ENCODE measurements around the gene TBL1Y.

DNA sequence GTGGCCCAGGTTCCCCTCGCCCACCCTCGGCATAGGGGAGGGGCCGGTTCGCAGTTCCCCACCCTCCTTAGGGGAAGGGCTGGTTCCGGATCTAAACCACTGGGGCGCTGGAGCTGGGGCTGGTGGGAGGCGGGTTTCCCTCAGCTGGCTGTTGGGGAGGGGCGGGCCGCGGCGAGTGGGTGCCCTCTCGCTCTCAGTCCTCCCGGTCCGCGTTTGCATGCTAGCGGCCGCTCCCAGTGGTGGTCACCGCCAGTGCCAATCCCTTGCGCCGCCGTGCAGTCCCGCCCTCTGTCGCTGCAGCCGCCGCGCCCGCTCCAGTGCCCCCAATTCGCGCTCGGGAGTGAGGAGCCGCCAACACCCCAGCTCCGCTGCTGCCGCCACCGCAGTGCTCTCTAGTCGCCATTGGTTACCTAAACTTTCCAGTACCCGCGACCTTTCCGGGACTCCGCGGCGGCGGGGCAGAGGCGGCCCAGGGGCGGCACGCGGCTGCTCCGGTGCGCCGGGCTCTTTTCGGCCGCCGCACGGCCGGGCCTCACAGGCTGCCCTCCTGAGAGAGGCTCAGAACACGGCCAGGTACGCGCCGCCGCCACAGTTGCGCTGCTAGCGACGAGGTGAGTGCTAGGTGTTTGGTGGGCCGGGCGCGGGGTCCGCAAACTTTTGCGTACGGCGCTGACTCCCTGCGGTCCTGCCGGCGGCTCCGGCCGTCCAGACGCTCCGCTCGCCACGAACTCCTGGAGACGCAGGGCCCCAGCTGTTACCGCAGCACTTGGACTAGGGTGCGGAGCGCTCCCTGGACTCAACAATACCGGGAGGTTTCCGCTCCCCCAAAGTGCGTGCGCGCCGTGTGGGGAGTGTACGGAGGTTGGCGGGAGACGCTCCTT, at the start of gene TBL1Y:
- TF ChIP-seq, protein P1, sequence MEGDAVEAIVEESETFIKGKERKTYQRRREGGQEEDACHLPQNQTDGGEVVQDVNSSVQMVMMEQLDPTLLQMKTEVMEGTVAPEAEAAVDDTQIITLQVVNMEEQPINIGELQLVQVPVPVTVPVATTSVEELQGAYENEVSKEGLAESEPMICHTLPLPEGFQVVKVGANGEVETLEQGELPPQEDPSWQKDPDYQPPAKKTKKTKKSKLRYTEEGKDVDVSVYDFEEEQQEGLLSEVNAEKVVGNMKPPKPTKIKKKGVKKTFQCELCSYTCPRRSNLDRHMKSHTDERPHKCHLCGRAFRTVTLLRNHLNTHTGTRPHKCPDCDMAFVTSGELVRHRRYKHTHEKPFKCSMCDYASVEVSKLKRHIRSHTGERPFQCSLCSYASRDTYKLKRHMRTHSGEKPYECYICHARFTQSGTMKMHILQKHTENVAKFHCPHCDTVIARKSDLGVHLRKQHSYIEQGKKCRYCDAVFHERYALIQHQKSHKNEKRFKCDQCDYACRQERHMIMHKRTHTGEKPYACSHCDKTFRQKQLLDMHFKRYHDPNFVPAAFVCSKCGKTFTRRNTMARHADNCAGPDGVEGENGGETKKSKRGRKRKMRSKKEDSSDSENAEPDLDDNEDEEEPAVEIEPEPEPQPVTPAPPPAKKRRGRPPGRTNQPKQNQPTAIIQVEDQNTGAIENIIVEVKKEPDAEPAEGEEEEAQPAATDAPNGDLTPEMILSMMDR (IDR thresholded peaks at IDR 0.05): no peak
- no peak for TF ChIP-seq POLR2A (IDR thresholded peaks at IDR 0.05)
